Activated CD8-positive, alpha-beta memory T cell treated with anti-CD3 and anti-CD28 coated beads for 36 hours (primary cell): ENCODE results near the gene RELN. TPM values are rescaled to one million over a fixed set of nuclear protein-coding genes. Genes with fewer than 3 reads are reported as not detected.

Experiments
- CTCF ChIA-PET: fragments of 350-600 bp; sonication (Branson Sonifier 250); formaldehyde crosslinking; loops from one replicate; lab custom pipeline; 2021; ENCODE audit warnings: antibody characterized with exemption; lab: Charles Lee
- POLR2A ChIA-PET: fragments of 350-600 bp; sonication (Branson Sonifier 250); formaldehyde crosslinking; loops from one replicate; lab custom pipeline; 2021; ENCODE audit warnings: antibody characterized with exemption; lab: Charles Lee
- total RNA-seq, 2 experiments: library from RNA; stranded (reverse); gene quantifications; one replicate each; pipeline ENCODE4 v1.2.3, GENCODE V29; 2021

Gene RELN
- total RNA-seq, 2 experiments from 2014 or later: not detected

DNA sequence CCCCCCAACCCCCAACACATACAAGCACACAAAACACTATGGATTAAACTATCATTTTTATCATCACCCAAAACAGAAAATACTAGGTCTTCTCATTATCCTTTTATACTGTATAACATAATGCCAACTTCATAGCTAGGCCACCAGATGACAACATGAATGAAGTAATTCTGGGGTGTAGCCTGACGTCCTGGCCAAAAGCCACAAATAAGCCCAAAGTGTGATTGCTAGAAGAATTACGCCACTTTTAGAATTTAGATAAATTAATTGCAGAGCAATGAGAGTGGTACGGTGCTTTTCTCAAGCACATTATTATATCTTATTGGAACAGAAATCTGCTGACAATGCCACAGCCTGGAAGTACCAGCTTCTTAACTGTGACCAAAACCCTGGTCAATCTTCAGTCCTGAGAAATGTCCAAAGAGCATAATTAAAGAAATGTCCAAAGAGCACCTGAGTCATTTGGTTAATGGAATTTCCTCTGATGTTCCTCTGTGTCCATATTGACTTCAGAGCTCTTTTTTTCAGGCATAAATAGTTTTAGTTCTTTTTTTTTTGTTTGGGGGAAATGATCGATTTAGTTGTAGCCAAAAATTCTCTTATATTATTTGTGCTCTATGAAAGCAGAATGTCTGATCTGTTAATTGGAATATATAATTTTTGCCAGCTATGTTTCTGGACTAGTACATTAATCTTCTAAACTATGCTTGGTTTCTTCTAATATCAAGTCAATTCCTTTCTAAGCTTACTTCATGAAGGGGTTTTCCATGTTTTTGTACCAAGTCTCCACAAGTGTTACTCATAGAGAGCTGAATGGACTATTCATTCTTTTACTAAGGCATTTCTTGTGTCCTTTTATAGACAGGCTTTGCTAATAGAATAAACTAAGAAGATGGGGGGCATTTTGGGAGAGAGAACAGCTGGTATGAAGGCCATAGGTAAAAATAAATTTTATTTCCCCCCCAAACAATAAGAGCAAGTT, 310.0 kb downstream of the RELN start:
- ChIA-PET CTCF (interaction anchor here (0.8 kb wide), 1 partner anchor 64 kb away, joined by 3 read pairs; no protein-coding TSS in a partner anchor), POLR2A (no interaction called here)

DNA sequence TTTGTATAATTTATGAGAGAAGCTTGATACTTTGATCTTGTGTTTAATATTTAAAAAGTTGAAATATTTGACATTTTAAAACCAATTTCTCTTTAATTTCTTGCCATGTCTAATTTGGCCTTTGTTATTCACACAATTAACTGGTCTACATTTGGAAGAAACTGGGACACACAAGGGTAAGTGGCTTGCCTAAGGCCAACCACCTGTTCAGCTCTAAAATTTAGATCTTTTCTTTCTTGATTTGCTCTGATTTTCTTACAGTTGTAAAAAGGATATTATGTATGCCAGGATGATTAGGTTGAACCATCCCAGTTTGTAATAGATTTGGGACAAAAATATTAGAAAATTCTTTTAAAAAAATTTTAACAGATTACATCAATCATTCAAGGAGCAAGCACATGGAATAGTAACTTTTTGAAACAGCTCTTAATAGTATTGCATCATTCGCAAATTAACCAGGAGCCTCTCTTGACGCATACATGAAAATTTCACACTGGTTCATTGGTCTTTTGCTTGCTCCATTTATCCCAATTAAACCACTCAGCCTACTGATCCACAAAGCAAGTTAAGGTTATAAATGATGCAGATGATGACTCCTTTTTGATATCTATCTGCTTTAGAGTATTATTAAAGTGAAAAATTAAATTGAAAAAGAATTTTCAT, 321.0 kb downstream of the RELN start:
- ChIA-PET CTCF (no interaction called here), POLR2A (no interaction called here)

DNA sequence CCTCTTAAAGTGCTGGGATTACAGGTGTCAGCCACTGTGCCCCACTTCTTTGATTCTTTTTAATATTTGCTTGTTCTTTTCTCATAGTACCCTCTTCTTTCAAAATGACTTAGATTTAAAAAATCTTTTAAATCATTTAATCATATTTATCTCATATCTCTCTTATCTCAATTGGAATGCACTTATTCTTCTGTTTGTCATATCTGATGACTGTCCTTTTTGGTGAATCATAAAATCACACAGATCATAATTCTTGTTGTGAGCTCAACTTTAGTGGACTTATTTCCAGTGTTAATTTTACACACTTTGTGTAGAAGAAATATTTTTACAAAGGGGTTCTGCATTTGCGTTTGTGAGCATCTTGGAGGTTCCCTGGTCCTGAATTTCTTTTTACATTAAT, 323.1 kb downstream of the RELN start:
- ChIA-PET CTCF (no interaction called here), POLR2A (no interaction called here)

DNA sequence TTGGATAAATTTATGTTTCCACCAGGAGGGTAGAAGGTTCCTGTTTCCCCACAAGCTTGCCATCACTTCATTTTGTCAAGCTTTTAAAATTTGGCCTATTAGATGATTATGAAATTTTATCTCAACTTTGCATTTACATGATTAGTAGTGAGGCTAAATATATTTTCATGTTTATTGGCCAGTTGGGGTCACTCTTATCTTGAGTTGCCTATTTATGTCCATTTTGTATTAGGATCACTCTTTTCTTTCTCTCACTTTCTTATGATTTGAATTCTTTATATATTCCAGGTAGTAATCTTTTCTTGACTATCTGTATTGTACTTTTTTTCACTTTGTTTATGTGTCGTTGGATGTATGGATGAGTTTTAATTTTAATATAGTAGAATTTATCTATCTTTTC, 324.9 kb downstream of the RELN start:
- POLR2A ChIA-PET: no interaction called here
- CTCF ChIA-PET: no interaction called here

GRCh38 chr7:103660455-103661371, 328.7 kb downstream of the RELN start:
- POLR2A ChIA-PET: no interaction called here
- CTCF ChIA-PET: no interaction called here

DNA sequence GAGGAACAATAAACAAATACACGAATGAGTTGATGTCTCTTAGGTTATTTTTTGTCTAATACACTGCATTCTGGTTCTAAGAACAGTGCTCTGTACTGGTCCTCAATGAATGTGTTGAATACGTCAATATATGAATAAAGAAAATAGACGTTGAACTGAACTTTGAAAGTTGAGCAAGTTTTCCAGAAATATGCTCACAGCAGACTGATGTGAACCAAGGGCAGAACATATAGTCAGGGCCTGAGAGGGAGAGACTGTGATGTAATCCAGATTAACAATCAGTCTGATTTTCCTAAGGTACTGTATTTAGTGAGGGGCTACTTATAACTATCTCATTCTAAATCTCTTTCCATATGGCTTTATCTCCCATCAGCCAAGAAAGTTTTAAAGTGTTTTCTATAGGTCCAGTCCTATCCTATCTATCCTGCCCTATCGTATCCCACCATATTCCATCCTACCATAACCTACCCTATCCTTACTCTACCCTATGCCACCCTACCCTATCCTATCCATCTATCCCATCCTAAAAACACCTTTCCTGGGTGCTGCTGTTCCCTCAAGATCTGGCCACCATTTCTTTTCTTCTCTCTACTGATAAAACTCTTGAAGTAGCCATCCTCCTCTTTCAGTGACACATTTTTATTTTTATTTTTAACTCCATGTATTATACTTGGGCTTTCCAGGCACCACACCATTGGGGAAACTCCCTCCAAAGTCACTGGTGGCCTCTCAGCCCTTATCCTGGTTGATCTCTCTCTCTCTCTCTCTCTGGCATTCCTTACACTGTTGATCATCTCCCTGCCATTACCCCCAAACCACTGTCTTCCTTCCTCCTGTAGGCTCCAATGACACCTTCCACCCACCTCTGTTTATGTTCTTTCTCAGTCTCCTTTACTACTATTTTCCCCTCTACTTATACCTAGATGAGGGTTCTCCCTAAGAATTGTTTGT, 331.1 kb downstream of the RELN start:
- ChIA-PET POLR2A (no interaction called here), CTCF (no interaction called here)

- POLR2A ChIA-PET: no interaction called here
- CTCF ChIA-PET: no interaction called here
Measured at GRCh38 chr7:103657474-103657894, 332.0 kb downstream of the RELN start.

- ChIA-PET CTCF (no interaction called here), POLR2A (no interaction called here)
Measured at GRCh38 chr7:103656221-103656620, 333.2 kb downstream of the RELN start.

DNA sequence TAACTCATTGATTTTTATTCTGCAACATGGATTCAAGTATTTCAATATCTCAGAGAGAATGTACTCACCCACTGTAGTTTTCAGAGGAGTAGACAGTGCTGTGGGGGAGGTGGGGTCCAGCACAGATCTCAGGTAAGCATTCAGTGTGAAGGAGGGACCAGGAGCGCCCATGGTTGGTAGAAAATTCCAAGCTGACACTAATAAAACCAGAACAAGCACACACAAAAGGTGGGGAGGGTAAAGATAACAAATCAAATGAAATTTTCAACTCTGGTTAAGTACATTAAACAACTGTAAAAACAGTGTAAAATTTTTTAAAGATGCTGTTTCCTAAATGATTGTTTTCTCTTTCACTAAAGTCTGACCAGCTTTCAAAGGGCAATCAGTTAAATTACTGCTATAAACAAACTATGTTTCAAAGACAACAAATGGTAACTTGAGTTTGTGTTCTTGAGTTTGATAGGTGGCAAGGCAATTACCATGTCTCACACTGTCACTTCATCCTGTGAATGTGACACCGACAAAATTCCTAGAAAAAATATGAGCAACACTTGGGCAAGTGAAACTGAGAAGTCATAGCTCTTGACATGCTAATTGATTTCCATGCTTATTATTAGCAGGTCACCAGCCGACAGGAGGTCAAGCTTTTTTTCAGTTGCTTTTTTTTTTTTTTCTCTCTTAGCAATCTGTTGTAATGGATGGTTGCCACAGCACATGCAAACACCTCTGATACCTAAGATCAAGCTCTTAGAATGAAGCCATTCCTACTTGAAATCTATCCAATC, 337.7 kb downstream of the RELN start:
- ChIA-PET CTCF (no interaction called here), POLR2A (no interaction called here)

DNA sequence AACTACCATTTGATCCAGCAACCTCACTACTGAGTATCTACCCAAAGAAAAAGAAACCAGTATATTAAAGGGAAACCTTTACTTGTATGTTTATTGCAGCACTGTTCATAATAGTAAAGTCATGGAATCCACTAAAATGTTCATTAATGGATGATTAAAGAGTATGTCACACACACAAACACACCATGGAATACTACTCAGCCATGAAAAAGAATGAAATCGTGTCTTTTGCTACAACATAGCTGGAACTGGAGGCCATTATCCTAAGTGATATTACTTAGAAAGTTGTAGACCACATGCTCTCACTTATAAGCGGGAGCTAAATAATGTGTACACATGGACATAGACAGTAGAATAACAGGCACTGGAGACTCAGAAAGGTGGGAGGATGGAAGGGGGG, 340.4 kb downstream of the RELN start:
- CTCF ChIA-PET: no interaction called here
- POLR2A ChIA-PET: no interaction called here

DNA sequence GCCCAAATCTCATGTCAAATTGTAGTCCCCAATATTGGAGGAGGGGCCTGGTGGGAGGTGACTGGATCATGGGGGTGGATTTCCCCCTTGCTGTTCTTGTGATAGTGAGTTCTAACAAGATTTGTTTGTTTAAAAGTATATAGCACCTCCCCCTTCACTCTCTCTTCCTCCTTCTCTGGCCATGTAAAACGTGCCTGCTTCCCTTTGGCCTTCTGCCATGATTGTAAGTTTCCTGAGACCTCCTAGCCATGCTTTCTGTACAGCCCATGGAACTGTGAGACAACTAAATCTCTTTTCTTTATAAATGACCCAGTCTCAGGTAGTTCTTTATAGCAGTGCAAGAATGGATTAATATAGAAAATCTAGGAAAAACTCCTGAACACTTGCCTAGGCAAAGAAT, 341.3 kb downstream of the RELN start:
- CTCF ChIA-PET: no interaction called here

GRCh38 chr7:103644319-103644718, 345.1 kb downstream of the RELN start:
- CTCF ChIA-PET: interaction anchor here (0.6 kb wide), 1 partner anchor 276 kb away, joined by 3 read pairs; no protein-coding TSS in a partner anchor
- POLR2A ChIA-PET: no interaction called here

More for the DNA sequence above, 341.3 kb downstream of the RELN start:
- POLR2A ChIA-PET: no interaction called here

DNA sequence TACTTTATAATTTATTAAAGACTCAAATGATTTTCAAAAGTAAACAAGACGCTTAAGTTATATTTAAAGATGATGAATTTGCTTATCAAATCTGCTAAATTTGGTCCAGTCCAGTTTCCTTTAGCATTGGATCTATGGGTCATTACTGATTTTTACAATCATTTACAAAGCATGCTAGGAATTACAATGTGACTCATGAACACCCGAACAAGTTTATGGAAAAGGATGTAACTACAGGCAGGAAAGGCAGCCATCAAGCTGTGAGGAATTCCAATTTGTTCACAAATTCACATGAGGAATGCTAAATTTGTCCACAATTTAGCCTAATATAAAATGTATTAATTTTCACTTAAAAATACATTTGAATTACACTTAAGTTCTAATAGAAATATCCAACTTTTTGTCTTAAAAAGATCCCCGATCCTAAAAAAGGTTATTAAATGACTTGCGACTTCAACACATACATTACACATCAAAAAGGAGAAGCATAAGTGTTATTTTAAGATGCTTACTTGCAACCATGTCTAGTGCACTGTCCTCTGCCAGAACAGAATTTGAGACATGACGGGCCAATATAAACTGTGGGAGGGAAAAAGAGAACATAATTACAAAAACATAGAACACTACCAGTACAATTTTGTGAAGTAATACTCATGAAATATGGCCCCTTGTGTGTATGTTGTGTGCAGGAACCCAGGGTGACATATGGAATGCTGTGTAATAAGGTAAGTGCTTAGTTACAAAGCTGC, 349.3 kb downstream of the RELN start:
- POLR2A ChIA-PET: no interaction called here
- CTCF ChIA-PET: no interaction called here

- ChIA-PET POLR2A (no interaction called here), CTCF (no interaction called here)
Measured at GRCh38 chr7:103637726-103638125, 351.7 kb downstream of the RELN start.

DNA sequence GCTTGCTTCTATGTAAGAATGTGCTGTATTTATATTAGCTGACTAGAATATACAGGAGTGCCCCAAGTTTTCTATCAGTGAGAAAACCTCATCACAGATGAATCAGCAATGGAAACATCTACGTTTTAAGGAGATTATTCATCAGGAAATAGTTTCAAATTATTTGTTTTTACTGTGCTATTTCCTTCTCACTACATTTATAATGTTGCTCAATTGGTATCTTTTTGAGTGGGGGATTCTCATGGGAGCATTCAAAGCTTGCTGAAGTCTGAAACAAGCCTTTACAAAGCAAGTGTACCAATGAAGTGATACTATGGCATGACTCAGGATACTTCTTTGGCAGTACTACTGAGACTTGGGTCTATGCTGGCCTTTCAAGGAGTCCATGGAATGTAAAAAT, 352.4 kb downstream of the RELN start:
- CTCF ChIA-PET: no interaction called here
- POLR2A ChIA-PET: no interaction called here

- POLR2A ChIA-PET: no interaction called here
- CTCF ChIA-PET: no interaction called here
Measured at GRCh38 chr7:103636153-103636552, 353.3 kb downstream of the RELN start.

DNA sequence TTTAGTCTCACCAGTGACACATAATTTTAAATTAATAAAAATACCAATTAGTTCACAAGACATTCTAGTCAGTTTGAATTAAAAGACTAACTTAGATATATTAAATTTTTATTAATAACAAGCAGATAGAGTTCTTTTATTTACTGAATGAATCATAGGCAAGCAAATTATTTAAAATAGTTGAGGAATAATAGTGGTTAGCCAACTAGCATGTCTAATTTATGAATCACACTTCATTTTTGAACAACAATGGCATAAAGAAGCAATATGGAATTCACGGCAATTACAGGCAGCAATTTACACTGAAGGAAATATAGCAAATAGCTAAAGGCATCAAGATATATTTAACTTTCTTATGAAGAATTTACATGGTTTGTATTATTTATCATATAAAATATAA, 356.5 kb downstream of the RELN start:
- POLR2A ChIA-PET: no interaction called here
- CTCF ChIA-PET: no interaction called here
